GM21717 (cell line): ENCODE measurements around the gene MRPL57.
"Not testable (repeated sequence)": the region's sequence is repeated elsewhere in the genome, so short reads cannot be mapped to it uniquely, and the experiment has no call there.

ENCODE experiments used
- ATAC-seq: cut with Tn5 transposase; IDR thresholded peaks from one replicate; pipeline ENCODE4 v1.9.1; 2021; ENCODE audit warnings: mild to moderate bottlenecking, moderate library complexity; ENCODE audit not compliant: unreplicated experiment

MRPL57 gene

DNA sequence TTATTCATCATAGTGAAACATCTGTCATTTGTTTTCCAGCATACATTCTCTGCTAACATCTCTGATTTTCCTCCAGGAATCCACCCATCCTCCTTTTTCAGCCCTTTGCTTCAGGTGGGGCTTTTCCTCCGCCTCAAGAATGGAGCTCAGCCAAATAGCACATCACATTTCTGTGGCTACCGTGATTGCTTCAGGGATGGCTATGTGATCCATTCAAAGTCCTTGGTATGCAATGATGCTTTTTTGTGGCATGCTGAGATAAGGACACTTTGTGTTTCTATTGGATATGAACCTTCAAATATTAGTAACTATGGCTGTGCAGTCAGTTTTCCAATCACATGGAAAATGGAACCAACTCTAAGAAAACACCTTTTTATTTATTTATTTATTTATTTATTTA is 18.3 kb downstream of the MRPL57 start:
- not testable (repeated sequence) for ATAC-seq

DNA sequence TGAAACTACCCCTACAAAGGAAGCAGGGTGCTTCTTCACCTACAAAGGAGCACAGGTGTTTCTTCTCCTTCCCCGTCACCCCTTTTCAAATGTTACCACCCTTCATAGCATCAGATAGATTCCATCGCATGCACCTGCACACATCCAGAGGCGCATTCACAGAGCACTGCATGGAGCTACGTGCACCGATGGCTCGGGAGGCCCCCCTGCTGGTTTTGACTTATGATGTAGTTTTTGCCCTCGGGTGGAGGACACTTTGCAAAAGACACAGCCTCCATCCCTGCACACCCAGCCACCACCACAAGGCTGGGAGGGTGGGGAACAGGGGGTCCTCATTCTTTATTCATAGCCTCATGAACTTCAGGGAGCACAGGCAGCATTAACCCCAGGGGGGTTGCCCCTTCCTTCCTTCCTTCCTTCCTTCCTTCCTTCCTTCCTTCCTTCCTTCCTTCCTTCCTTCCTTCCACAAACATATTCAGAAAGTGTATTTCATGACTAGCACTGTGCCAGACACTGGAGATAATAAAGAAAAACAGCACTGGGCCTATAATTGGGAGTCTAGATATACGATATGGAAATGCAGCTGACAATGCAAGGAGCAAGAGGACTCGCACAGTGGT is 21.3 kb downstream of the MRPL57 start:
- ATAC-seq = not testable (repeated sequence)

- ATAC-seq = not testable (repeated sequence)
Observed at GRCh38 chr13:21198391-21198790, 21.9 kb downstream of the MRPL57 start.

DNA sequence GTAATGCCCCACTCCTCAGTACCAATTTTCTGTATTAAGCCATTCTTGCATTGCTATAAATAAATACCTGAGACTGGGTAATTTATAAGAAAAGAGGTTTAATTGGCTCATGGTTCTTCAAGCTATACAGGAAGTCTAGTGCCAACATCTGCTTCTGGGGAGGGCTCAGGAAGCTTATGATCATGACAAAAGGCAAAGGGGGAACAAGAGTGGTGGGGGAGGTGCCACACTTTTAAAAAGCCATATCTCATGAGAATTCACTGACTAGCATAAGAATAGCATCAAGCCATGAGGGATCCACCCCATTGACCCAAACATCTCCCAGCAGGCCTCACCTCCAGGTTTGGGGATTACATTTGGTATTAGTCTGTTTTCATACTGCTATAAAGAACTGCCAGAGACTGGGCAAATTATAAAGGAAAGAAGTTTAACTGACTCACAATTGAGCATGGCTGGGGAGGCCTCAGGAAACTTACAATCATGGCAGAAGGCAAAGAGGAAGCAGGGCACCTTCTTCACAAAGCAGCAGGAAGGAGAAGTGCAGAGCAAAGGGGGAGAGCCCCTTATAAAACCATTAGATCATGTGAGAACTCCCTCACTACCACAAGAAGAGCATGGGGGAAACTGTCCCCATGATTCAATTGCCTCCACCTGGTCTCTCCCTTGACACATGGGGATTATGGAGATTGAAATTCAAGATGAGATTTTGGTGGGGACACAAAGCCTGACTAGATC is 25.2 kb downstream of the MRPL57 start:
- ATAC-seq = not testable (repeated sequence)

GRCh38 chr13:21202767-21203531 is 26.5 kb downstream of the MRPL57 start:
- no peak for ATAC-seq

DNA sequence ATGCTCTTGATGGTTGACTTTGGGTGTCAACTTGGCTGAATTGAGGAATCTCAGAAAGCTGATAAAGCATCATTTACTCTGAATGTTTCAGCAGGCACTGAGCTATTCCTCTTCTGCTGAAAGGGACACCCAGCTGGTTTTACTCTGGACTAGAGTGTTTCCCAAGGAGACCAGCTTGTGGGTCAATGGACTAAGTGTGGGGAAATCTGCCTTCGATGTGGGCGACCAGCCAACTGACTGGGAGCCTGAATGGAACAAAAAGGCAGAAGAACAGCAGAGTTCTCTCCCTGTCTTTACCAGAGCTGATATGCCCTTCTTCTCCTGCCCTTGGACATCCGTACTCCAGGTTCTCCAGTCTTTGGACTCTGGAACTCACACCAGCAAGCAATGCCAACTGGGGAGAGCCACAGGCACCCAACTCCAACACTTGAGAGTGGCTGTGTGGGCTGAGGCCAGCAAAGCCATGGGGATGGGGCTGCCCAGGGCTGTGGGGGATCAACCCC is 32.2 kb downstream of the MRPL57 start:
- no peak for ATAC-seq

DNA sequence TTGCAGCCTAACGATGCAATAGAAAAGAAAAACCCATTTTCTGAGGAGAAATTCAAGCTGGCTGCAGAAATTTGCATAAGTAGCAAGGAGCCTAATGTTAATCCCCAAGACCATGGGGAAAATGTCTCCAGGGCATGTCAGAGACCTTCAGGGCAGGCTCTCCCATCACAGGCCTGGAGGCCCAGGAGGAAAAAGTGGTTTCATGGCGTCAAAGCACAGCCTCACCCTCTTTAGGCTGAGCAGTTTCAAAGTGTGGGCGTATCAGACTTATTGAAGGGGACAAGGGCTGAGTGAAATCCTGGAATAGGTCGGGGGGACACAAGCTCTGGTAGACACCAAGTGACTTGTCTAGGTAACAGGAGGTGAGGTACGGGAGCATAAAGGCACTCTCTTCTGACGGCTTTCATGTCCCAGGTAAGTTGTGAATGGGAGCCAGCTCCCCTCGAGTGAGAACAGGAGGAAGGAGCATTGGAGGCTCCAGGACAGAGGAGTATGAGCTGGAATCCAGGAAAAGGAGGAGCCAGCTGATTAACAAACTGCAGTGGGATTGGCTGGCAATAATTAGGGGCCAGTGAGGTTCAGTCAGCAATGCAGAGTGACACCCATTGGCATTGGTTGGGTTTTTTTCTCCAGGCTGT is 35.8 kb downstream of the MRPL57 start:
- no peak for ATAC-seq

- not testable (repeated sequence) for ATAC-seq
Observed at GRCh38 chr13:21215419-21215818, 39.0 kb downstream of the MRPL57 start.

- no peak for ATAC-seq
Observed at GRCh38 chr13:21216332-21216731, 39.9 kb downstream of the MRPL57 start.

- ATAC-seq = peak; percentile 98
Observed at GRCh38 chr13:21218351-21219035, 42.0 kb downstream of the MRPL57 start.

GRCh38 chr13:21219036-21219381 is 42.6 kb downstream of the MRPL57 start:
- peak; percentile 46 for ATAC-seq

DNA sequence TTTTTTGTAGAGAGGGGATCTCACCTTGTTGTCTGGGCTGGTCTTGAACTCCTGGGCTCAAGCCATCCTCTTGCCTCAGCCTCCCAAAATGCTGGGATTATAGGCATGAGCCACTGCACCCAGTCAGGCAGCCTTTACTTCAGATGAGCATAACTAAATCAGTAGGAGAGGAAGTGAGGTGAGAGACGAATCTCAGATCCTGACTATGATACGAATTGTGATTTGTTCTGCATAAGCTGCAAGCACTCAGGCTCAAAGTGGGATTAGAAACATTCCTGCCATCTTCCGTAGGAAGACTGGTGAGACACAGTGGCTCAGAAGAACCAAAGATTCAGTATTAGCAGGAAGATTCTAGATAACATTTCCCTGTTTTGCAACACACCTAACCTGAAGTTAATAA is 43.3 kb downstream of the MRPL57 start:
- ATAC-seq = not testable (repeated sequence)

DNA sequence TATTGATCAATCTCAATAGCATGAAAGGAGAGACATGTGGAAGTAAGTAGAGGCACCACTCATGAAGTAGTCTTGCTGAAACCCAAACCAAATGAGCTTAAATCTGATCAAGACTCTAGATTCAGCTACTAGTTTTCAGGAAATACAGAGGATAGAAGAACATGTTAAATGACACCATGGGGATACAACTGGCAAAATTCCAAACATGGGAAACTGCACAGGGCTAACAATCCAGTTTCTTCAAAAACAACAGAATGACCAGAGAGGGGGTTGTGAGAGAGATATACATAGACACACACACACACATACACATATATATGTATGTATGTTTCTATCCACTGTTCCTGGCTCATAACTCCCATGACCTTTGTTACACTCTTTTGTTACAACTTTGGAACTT is 44.8 kb downstream of the MRPL57 start:
- no peak for ATAC-seq

GRCh38 chr13:21225082-21225481 is 48.6 kb downstream of the MRPL57 start:
- no peak for ATAC-seq

DNA sequence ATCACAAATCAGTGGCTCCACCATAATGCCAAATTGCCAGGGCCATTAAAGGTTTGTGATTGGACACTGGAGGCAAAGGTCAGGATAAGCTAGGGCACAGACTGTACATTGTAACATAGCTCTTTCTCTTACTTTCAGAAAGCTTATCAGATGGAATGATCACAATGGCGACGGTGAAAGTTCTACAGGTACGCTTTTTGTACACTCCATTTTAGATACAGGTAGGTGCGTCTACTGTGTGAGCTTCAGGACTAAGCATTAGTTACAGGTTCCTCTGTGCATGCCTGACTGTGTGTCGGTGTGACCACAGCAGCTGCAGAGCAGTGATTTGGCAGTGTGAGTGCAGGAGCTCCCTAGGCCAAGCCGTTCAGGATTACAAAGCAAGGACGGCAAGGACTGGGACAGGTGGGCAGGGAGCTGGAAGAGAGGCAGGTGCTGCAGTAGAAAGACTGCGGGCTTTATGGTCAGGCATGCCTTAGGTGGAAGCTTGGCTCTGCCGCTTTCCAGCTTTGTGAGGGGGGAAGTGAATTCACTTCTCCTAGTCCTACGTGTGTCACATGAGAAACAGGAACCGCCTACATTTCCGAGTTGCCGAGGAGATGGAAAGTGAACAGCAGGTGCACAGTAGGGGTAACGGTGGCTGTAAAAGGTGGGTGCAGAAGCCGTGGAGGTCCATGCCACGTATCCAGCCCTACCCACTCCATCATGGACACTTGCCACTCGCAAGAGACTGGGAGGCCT is 49.6 kb downstream of the MRPL57 start:
- no peak for ATAC-seq

DNA sequence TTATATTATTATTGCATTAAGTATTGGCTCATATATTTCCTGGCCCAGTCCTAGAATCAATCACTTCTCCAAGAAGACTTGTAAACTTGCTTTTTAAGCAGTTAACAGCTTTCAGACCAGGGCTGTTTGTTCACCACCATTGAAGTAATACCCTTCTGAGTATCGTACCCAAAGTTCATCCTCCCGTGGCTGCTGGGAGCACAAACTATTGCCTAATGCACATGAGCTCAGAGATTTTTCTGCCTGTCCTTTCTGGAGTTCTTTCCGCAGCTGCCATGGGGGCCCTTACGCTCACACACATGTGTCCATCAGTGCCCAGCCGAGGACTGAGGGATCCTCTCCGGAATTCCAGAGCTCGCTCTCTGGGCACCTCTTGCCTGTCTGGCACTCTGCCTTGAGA is 51.5 kb downstream of the MRPL57 start:
- no peak for ATAC-seq
